ENCODE measurements around the gene UBE2M.
"Not testable (repeated sequence)": the region's sequence is repeated elsewhere in the genome, so short reads cannot be mapped to it uniquely, and the experiment has no call there.

The UBE2M gene
- long read RNA-seq, donor 1, transcript UBE2M-201 (6 exons, 1,508 nt), result major isoform, 42 of 42 reads
- long read RNA-seq, donor 1, partial matches to known transcripts, result 0 of 42 reads
- long read RNA-seq, donor 1, other reads (novel, unspliced or antisense), result 0 of 42 reads
- long read RNA-seq, donor 2, transcript UBE2M-201 (6 exons, 1,508 nt), result major isoform, 40 of 40 reads
- long read RNA-seq, donor 2, partial matches to known transcripts, result 0 of 40 reads
- long read RNA-seq, donor 2, other reads (novel, unspliced or antisense), result 0 of 40 reads
- long read RNA-seq, donor 3, transcript UBE2M-201 (6 exons, 1,508 nt), result major isoform, 24 of 24 reads
- long read RNA-seq, donor 3, partial matches to known transcripts, result 0 of 24 reads
- long read RNA-seq, donor 3, other reads (novel, unspliced or antisense), result 0 of 24 reads
- long read RNA-seq, donor 4, transcript UBE2M-201 (6 exons, 1,508 nt), result major isoform, 27 of 38 reads
- long read RNA-seq, donor 4, partial matches to known transcripts, result 11 of 38 reads
- long read RNA-seq, donor 4, other reads (novel, unspliced or antisense), result 0 of 38 reads
- long read RNA-seq, donor 5, transcript UBE2M-201 (6 exons, 1,508 nt), result major isoform, 52 of 52 reads
- long read RNA-seq, donor 5, partial matches to known transcripts, result 0 of 52 reads
- long read RNA-seq, donor 5, other reads (novel, unspliced or antisense), result 0 of 52 reads
- long read RNA-seq, donor 6, transcript UBE2M-201 (6 exons, 1,508 nt), result major isoform, 49 of 55 reads
- long read RNA-seq, donor 6, partial matches to known transcripts, result 5 of 55 reads
- long read RNA-seq, donor 6, other reads (novel, unspliced or antisense), result 0 of 55 reads
- long read RNA-seq, donor 7, transcript UBE2M-201 (6 exons, 1,508 nt), result major isoform, 81 of 99 reads
- long read RNA-seq, donor 7, partial matches to known transcripts, result 12 of 99 reads
- long read RNA-seq, donor 7, other reads (novel, unspliced or antisense), result 5 of 99 reads
- long read RNA-seq, donor 8, transcript UBE2M-201 (6 exons, 1,508 nt), result major isoform, 45 of 45 reads
- long read RNA-seq, donor 8, partial matches to known transcripts, result 0 of 45 reads
- long read RNA-seq, donor 8, other reads (novel, unspliced or antisense), result 0 of 45 reads

- no peak for DNase-seq
Measured at GRCh38 chr19:58558066-58558622, at the start of gene UBE2M. Gene UBE2M (minus strand): TSS chr19:58558611. CDS start chr19:58558381, 230 bp downstream.

- not testable (repeated sequence) for DNase-seq
Measured at GRCh38 chr19:58607213-58607612, 48.8 kb upstream of the UBE2M start.

GRCh38 chr19:58606251-58606896 lies 48.0 kb upstream of the UBE2M start:
- not testable (repeated sequence) for DNase-seq

GRCh38 chr19:58586133-58586765 lies 27.8 kb upstream of the UBE2M start:
- no peak for DNase-seq

GRCh38 chr19:58585442-58586132 lies 27.2 kb upstream of the UBE2M start:
- DNase-seq, result no peak

- no peak for DNase-seq
Measured at GRCh38 chr19:58584498-58585441, 26.4 kb upstream of the UBE2M start.

GRCh38 chr19:58582985-58583384 lies 24.6 kb upstream of the UBE2M start:
- no peak for DNase-seq

GRCh38 chr19:58581227-58582141 lies 23.1 kb upstream of the UBE2M start:
- peak; percentile 66 for DNase-seq

GRCh38 chr19:58579473-58580142 lies 21.2 kb upstream of the UBE2M start:
- no peak for DNase-seq

GRCh38 chr19:58578012-58578925 lies 19.9 kb upstream of the UBE2M start:
- no peak for DNase-seq

GRCh38 chr19:58577581-58577980 lies 19.2 kb upstream of the UBE2M start:
- not testable (repeated sequence) for DNase-seq

- DNase-seq, result peak; percentile 100
Measured at GRCh38 chr19:58575183-58576041, 17.0 kb upstream of the UBE2M start.

GRCh38 chr19:58573658-58574164 lies 15.3 kb upstream of the UBE2M start:
- no peak for DNase-seq

GRCh38 chr19:58572818-58573657 lies 14.6 kb upstream of the UBE2M start, which contains the start of gene MZF1:
Gene MZF1 (minus strand): TSS chr19:58573335. CDS start chr19:58571389, 1,946 bp downstream.
- peak; percentile 100 for DNase-seq

Measured in right kidney (tissue), 9 donors.